Panc1 (cell line): ENCODE data around the gene ROGDI. TPM values are rescaled to one million over a fixed set of nuclear protein-coding genes. Genes with fewer than 3 reads are reported as not detected.

Experiments
- ATAC-seq: fragments of 200-7000 bp; cut with Tn5 transposase; 2 replicates; pipeline ENCODE4 v1.9.1; 2020; ENCODE audit warnings: mild to moderate bottlenecking, moderate library complexity
- BruUV-seq: library from RNA; stranded (reverse); fragments of 400-500 nt; replicated peaks from 2 replicates; lab custom pipeline; 2021; lab: Mats Ljungman, UMichigan
- CTCF ChIA-PET: fragments of 300-600 bp; sonication (Branson Sonifier 250); formaldehyde crosslinking; loops from one replicate; lab custom pipeline; 2022; ENCODE audit warnings: antibody characterized with exemption; lab: Charles Lee
- POLR2A ChIA-PET: fragments of 300-600 bp; sonication (Branson Sonifier 250); formaldehyde crosslinking; loops from one replicate; lab custom pipeline; 2022; ENCODE audit warnings: antibody characterized with exemption; lab: Charles Lee
- DNase-seq: peaks from one replicate; pipeline ENCODE4 v3.0.0-alpha.2; 2010; ENCODE audit warnings: low read depth, low spot score
- H3K27ac ChIP-seq: 2 replicates; pipeline ENCODE4 v1.5.1; 2011; ENCODE audit warnings: mild to moderate bottlenecking, low read length, inconsistent platforms
- H3K27me3 ChIP-seq: fragments of 200-500 bp; sonication (Bioruptor generic); 2 replicates; pipeline ENCODE4 v1.6.0; 2014; ENCODE audit warnings: low read length, inconsistent platforms; ENCODE audit not compliant: control insufficient read depth, insufficient read depth
- H3K36me3 ChIP-seq: fragments of 200-500 bp; sonication (Bioruptor generic); 2 replicates; pipeline ENCODE4 v1.5.1; 2014; ENCODE audit warnings: inconsistent platforms, mild to moderate bottlenecking, low read length, moderate library complexity; ENCODE audit not compliant: control insufficient read depth, insufficient read depth
- H3K4me1 ChIP-seq: 2 replicates; pipeline ENCODE4 v1.5.1; 2011; ENCODE audit warnings: inconsistent platforms, mild to moderate bottlenecking, low read length, moderate library complexity; ENCODE audit not compliant: control insufficient read depth, insufficient read depth
- H3K4me3 ChIP-seq, 2 experiments: 2 replicates each; pipeline ENCODE4 v1.5.1; 2011 to 2012; ENCODE audit warnings: low read depth in 2 of 2, low read length in 2 of 2, mild to moderate bottlenecking in 2 of 2, inconsistent platforms in 1 of 2, moderate library complexity in 1 of 2
- H3K9me3 ChIP-seq: fragments of 200-500 bp; sonication (Bioruptor generic); 2 replicates; pipeline ENCODE4 v1.5.1; 2014; ENCODE audit warnings: low read depth, mild to moderate bottlenecking, inconsistent platforms, low read length, moderate library complexity; ENCODE audit not compliant: control insufficient read depth, insufficient read depth
- POLR2AphosphoS5 ChIP-seq: IDR thresholded peaks from 2 replicates; pipeline ENCODE4 v1.6.1; 2012; ENCODE audit warnings: mild to moderate bottlenecking, low read depth, low read length, moderate library complexity
- SIN3A ChIP-seq: IDR thresholded peaks from 2 replicates; pipeline ENCODE4 v1.6.1; 2012; ENCODE audit warnings: low read depth, mild to moderate bottlenecking, low read length, moderate library complexity, borderline replicate concordance; ENCODE audit not compliant: insufficient read depth
- TCF7L2 ChIP-seq: IDR thresholded peaks from 2 replicates; pipeline ENCODE4 v1.6.1; 2011; ENCODE audit warnings: mild to moderate bottlenecking, low read depth, low read length, inconsistent platforms
- in situ Hi-C: cut with HindIII; loops from 2 replicates; pipeline ENCODE4 v1.10.0; 2016; ENCODE audit warnings: low sequenced_read_pairs, low pct_unique_long_range_greater_than_20kb
- intact Hi-C: fragments of 100-400 bp; cut with micrococcal nuclease; formaldehyde crosslinking; loops from one replicate; pipeline ENCODE4 v1.10.0; 2022; ENCODE audit not compliant: unreplicated experiment
- total RNA-seq: library from RNA; stranded (reverse); gene quantifications from one replicate; pipeline ENCODE4 v1.2.1, GENCODE V29; 2021; ENCODE audit not compliant: unreplicated experiment
- TF ChIP-seq, protein P1 (sequence below): fragments of 450-650 bp; IDR thresholded peaks from 2 replicates; pipeline ENCODE4 v1.5.1; 2017; ENCODE audit warnings: mild to moderate bottlenecking
- TF ChIP-seq, protein P2 (sequence below), 2 experiments: IDR thresholded peaks; 2 replicates each; pipeline ENCODE4 v1.6.1; 2011 to 2012; ENCODE audit warnings: low read depth in 2 of 2, control low read depth in 1 of 2, low read length in 1 of 2, mild to moderate bottlenecking in 1 of 2, moderate library complexity in 1 of 2; ENCODE audit not compliant: insufficient read depth in 1 of 2

The ROGDI gene
- total RNA-seq, 1 experiment from 2014 or later: 31.9 TPM

- TF ChIP-seq POLR2AphosphoS5 (no peak), SIN3A (no peak), TCF7L2 (no peak)
- TF ChIP-seq, protein P1, sequence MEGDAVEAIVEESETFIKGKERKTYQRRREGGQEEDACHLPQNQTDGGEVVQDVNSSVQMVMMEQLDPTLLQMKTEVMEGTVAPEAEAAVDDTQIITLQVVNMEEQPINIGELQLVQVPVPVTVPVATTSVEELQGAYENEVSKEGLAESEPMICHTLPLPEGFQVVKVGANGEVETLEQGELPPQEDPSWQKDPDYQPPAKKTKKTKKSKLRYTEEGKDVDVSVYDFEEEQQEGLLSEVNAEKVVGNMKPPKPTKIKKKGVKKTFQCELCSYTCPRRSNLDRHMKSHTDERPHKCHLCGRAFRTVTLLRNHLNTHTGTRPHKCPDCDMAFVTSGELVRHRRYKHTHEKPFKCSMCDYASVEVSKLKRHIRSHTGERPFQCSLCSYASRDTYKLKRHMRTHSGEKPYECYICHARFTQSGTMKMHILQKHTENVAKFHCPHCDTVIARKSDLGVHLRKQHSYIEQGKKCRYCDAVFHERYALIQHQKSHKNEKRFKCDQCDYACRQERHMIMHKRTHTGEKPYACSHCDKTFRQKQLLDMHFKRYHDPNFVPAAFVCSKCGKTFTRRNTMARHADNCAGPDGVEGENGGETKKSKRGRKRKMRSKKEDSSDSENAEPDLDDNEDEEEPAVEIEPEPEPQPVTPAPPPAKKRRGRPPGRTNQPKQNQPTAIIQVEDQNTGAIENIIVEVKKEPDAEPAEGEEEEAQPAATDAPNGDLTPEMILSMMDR: no peak
- TF ChIP-seq, protein P2, sequence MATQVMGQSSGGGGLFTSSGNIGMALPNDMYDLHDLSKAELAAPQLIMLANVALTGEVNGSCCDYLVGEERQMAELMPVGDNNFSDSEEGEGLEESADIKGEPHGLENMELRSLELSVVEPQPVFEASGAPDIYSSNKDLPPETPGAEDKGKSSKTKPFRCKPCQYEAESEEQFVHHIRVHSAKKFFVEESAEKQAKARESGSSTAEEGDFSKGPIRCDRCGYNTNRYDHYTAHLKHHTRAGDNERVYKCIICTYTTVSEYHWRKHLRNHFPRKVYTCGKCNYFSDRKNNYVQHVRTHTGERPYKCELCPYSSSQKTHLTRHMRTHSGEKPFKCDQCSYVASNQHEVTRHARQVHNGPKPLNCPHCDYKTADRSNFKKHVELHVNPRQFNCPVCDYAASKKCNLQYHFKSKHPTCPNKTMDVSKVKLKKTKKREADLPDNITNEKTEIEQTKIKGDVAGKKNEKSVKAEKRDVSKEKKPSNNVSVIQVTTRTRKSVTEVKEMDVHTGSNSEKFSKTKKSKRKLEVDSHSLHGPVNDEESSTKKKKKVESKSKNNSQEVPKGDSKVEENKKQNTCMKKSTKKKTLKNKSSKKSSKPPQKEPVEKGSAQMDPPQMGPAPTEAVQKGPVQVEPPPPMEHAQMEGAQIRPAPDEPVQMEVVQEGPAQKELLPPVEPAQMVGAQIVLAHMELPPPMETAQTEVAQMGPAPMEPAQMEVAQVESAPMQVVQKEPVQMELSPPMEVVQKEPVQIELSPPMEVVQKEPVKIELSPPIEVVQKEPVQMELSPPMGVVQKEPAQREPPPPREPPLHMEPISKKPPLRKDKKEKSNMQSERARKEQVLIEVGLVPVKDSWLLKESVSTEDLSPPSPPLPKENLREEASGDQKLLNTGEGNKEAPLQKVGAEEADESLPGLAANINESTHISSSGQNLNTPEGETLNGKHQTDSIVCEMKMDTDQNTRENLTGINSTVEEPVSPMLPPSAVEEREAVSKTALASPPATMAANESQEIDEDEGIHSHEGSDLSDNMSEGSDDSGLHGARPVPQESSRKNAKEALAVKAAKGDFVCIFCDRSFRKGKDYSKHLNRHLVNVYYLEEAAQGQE (IDR thresholded peaks at IDR 0.05; ENCODE audit: insufficient read depth in 1 of 2, low read depth in 2 of 2, low read length in 1 of 2): no peak
- no peaks in the 10 kb centered on the region for H3K9me3 ChIP-seq
- peaks cover 33% of the 10 kb centered on the region for H3K36me3 ChIP-seq
- DNase-seq: no peak
- intact Hi-C loops: loop anchor here (10.0 kb wide), 1 partner anchor 115 kb away; the partner anchor contains the start of gene SEC14L5
- no TSS peak for BruUV-seq
- H3K4me1 ChIP-seq: peaks cover 1% of the 10 kb centered on the region
- no peaks in the 10 kb centered on the region for H3K27me3 ChIP-seq
- H3K4me3 ChIP-seq: no peak overlapping the region
- H3K27ac ChIP-seq: no peak overlapping the region
- ChIA-PET POLR2A (no interaction called here), CTCF (interaction anchor here (0.6 kb wide), 1 partner anchor 59 kb away, joined by 3 read pairs; no protein-coding TSS in a partner anchor)
- in situ Hi-C loops: no loop called here
- peak; percentile 65 for ATAC-seq
These were observed 37.5 kb upstream of the ROGDI start for GRCh38 chr16:4839942-4840341.

- intact Hi-C loops: no loop called here
- no peak overlapping the region for H3K4me3 ChIP-seq
- BruUV-seq: no TSS peak
- DNase-seq (no peak), ATAC-seq (no peak)
- POLR2A ChIA-PET: interaction anchor here (0.7 kb wide), 1 partner anchor 119 kb away, joined by 5 read pairs; no protein-coding TSS in a partner anchor
- TF ChIP-seq, protein P2 (IDR thresholded peaks at IDR 0.05; ENCODE audit: insufficient read depth in 1 of 2, low read depth in 2 of 2, low read length in 1 of 2): no peak
- H3K9me3 ChIP-seq: no peaks in the 10 kb centered on the region
- CTCF ChIA-PET: no interaction called here
- in situ Hi-C loops: no loop called here
- peaks cover 27% of the 10 kb centered on the region for H3K36me3 ChIP-seq
- H3K4me1 ChIP-seq: no peaks in the 10 kb centered on the region
- no peaks in the 10 kb centered on the region for H3K27me3 ChIP-seq
- no peak overlapping the region for H3K27ac ChIP-seq
These were observed 35.5 kb upstream of the ROGDI start for GRCh38 chr16:4837733-4838501.
